Lower leg skin (tissue), 4 donors: Measurements from ENCODE around the gene FOSB. TPM values are rescaled to one million over a fixed set of nuclear protein-coding genes. Genes with fewer than 3 reads are reported as not detected.
"Not testable (repeated sequence)": the region's sequence is repeated elsewhere in the genome, so short reads cannot be mapped to it uniquely, and the experiment has no call there.

Source experiments
- DNase-seq, 2 donors: peaks; one replicate each; pipeline ENCODE4 v3.0.0-alpha.2; 2019; ENCODE audit warnings: low spot score in 2 of 2
- H3K4me3 ChIP-seq: fragments of 200-600 bp; sonication (generic); 2 replicates; pipeline ENCODE4 v1.5.1; 2017; ENCODE audit warnings: mild to moderate bottlenecking, low read depth; ENCODE audit not compliant: poor library complexity, severe bottlenecking
- CTCF ChIP-seq, 3 donors: fragments of 450-650 bp; IDR thresholded peaks; one replicate each; pipeline ENCODE4 v1.5.1; 2016; ENCODE audit warnings: antibody characterized with exemption in 3 of 3, mild to moderate bottlenecking in 3 of 3, moderate library complexity in 2 of 3
- POLR2A ChIP-seq, 2 donors: fragments of 450-650 bp; IDR thresholded peaks; one replicate each; pipeline ENCODE4 v1.6.1; 2016 to 2017; ENCODE audit warnings: antibody characterized with exemption in 2 of 2, mild to moderate bottlenecking in 1 of 2, moderate library complexity in 1 of 2
- WGBS, 2 donors: methylation state at CpG; one replicate each; pipeline ENCODE4 v1.1.5; 2018; 5-methylcytosine and 5-hydroxymethylcytosine counted together
- intact Hi-C: fragments of 100-400 bp; cut with DNase I; formaldehyde crosslinking; loops from one replicate; pipeline ENCODE4 v1.15.0; 2023; ENCODE audit warnings: low total_unique reads
- total RNA-seq, 4 donors: library from RNA; depleted of rRNA; stranded (reverse); fragments of >200 nt; gene quantifications; one replicate each; pipeline ENCODE4 v1.1.0, GENCODE V29; 2016

The FOSB gene
- total RNA-seq, 4 donors from 2014 or later: 5.9 to 18.2 (median 11.2) TPM

GRCh38 chr19:45507872-45508416 lies 40.1 kb downstream of the FOSB start:
- peak overlapping the region; percentile 90 for H3K4me3 ChIP-seq
- DNase-seq: peak in 1 of 2 donors; percentile 91
- TF ChIP-seq CTCF (IDR thresholded peaks at IDR 0.05) (no peak), POLR2A (IDR thresholded peaks at IDR 0.05) (no peak)
- 0 to 2% methylated on average over 19 to 21 of the region's 22 CpGs for WGBS, 2 donors
- intact Hi-C loops: no loop called here

GRCh38 chr19:45508417-45508860 lies 40.6 kb downstream of the FOSB start:
- peak in 1 of 2 donors; percentile 89 for DNase-seq
- TF ChIP-seq CTCF (IDR thresholded peaks at IDR 0.05) (no peak), POLR2A (IDR thresholded peaks at IDR 0.05) (no peak)
- peak overlapping the region; percentile 90 for H3K4me3 ChIP-seq
- intact Hi-C loops: no loop called here
- WGBS, 2 donors: 2 to 3% methylated on average over 9 to 15 of the region's 26 CpGs

- peak overlapping the region; percentile 90 for H3K4me3 ChIP-seq
- DNase-seq: peak; percentile 60 to 95
- intact Hi-C loops: no loop called here
- WGBS, 2 donors: 2 to 5% methylated on average over 25 to 28 of the region's 28 CpGs
- TF ChIP-seq CTCF (IDR thresholded peaks at IDR 0.05) (no peak), POLR2A (IDR thresholded peaks at IDR 0.05) (no peak)
Observed at GRCh38 chr19:45508861-45509691, 41.3 kb downstream of the FOSB start.

- TF ChIP-seq POLR2A (IDR thresholded peaks at IDR 0.05): no peak
- TF ChIP-seq CTCF (IDR thresholded peaks at IDR 0.05): no peak
- no peak overlapping the region for H3K4me3 ChIP-seq
- no peak for DNase-seq
- WGBS, 2 donors: 15 to 16% methylated on average over 3 of the region's 3 CpGs
- intact Hi-C loops: no loop called here
Observed at GRCh38 chr19:45509692-45510015, 41.9 kb downstream of the FOSB start.

GRCh38 chr19:45510352-45510751 lies 42.6 kb downstream of the FOSB start:
- whole genome bisulfite sequencing, 2 donors: 79 to 83% methylated on average over 11 of the region's 11 CpGs

GRCh38 chr19:45511074-45511473 lies 43.3 kb downstream of the FOSB start:
- intact Hi-C loops: no loop called here
- H3K4me3 ChIP-seq: no peak overlapping the region
- TF ChIP-seq POLR2A (IDR thresholded peaks at IDR 0.05): no peak
- no peak for TF ChIP-seq CTCF (IDR thresholded peaks at IDR 0.05)
- DNase-seq: no peak
- WGBS, 2 donors: 88 to 96% methylated on average over 5 of the region's 5 CpGs

More at GRCh38 chr19:45510352-45510751, 42.6 kb downstream of the FOSB start:
- intact Hi-C loops, H3K4me3 ChIP-seq, DNase-seq: not testable (repeated sequence)
